Mesothelial cell of epicardium (in vitro differentiated cells): ENCODE results near the gene DERL2. TPM values are rescaled to one million over a fixed set of nuclear protein-coding genes. Genes with fewer than 3 reads are reported as not detected.

Experiments used
- DNase-seq, 2 experiments: peaks; one replicate each; pipeline ENCODE4 v3.0.0; 2021; ENCODE audit warnings: low spot score in 2 of 2; ENCODE audit not compliant: unreplicated experiment in 2 of 2
- H3K27ac Mint-ChIP-seq: 2 replicates; pipeline ENCODE4 v1.8.0; 2021; ENCODE audit warnings: mixed read lengths
- H3K27me3 Mint-ChIP-seq: 2 replicates; pipeline ENCODE4 v1.8.0; 2021; ENCODE audit warnings: low read depth, mixed read lengths
- H3K36me3 Mint-ChIP-seq: 2 replicates; pipeline ENCODE4 v1.8.0; 2021; ENCODE audit warnings: mixed read lengths
- H3K4me1 Mint-ChIP-seq: 2 replicates; pipeline ENCODE4 v1.8.0; 2021; ENCODE audit warnings: mixed read lengths
- H3K4me3 Mint-ChIP-seq: 2 replicates; pipeline ENCODE4 v1.8.0; 2021; ENCODE audit warnings: mild to moderate bottlenecking, moderate library complexity, mixed read lengths
- H3K9me3 Mint-ChIP-seq: 2 replicates; pipeline ENCODE4 v1.8.0; 2021; ENCODE audit warnings: mixed read lengths
- CTCF ChIP-seq: fragments of 200-600 bp; sonication (generic); IDR thresholded peaks from one replicate; pipeline ENCODE4 v1.5.0; 2021; ENCODE audit warnings: antibody characterized with exemption; ENCODE audit not compliant: unreplicated experiment
- total RNA-seq: library from RNA; stranded (reverse); gene quantifications from 3 replicates; pipeline ENCODE4 v1.2.1, GENCODE V29; 2021

DERL2 gene
- total RNA-seq, 1 donor from 2014 or later, result 70.6 TPM

DNA sequence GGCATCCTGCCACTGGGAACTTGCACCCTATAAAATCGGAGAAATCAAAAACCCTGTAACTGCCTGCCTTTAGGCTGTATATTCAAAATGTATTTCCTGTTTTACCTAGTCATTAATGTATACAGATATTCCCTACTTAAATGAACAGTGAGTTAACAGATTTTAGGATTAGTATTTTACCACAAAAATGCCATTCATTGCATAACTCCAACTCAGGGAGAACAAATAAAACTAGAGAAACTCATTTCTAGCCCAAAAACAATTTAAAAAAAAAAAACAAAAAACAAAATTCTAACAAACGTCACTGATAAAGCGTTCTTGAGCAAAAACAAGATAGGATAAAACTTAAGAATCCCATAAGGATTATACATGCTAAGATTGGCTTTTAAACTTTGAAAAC lies 13.5 kb downstream of the DERL2 start:
- no peak for DNase-seq
- no peak overlapping the region for H3K4me3 Mint-ChIP-seq

DNA sequence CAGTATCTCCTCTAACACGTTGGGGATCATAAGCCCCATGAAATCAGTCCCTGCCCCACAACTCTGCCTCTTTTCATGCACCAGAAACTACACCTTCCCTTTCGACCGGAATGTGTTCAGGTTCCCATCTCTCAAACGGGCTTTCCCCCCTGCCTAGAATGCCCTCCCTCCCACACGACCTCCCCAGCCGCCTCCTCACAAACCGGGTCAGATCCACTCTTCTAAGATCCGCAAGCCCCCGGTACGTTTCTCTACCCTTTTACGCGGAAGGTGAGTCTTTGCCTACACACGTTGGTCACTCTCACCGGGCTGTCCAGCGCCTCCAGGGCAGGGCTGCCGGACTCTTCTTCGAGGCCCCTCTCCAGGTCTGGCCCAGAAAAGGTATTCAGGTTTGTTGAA lies 17.9 kb downstream of the DERL2 start:
- Mint-ChIP-seq H3K9me3 (no peaks in the 10 kb centered on the region), H3K4me1 (peaks cover 23% of the 10 kb centered on the region), H3K27ac (peak overlapping the region; percentile 83), H3K27me3 (no peaks in the 10 kb centered on the region), H3K36me3 (peaks cover 14% of the 10 kb centered on the region), H3K4me3 (peak overlapping the region; percentile 78)
- TF ChIP-seq CTCF, result no peak
- DNase-seq, result no peak

More for the DNA sequence above, 13.5 kb downstream of the DERL2 start:
- H3K27ac Mint-ChIP-seq, result no peak overlapping the region
- H3K36me3 Mint-ChIP-seq, result peaks cover 36% of the 10 kb centered on the region
- H3K9me3 Mint-ChIP-seq, result peaks cover 7% of the 10 kb centered on the region
- H3K4me1 Mint-ChIP-seq, result peaks cover 6% of the 10 kb centered on the region
- TF ChIP-seq CTCF, result no peak
- H3K27me3 Mint-ChIP-seq, result no peaks in the 10 kb centered on the region

DNA sequence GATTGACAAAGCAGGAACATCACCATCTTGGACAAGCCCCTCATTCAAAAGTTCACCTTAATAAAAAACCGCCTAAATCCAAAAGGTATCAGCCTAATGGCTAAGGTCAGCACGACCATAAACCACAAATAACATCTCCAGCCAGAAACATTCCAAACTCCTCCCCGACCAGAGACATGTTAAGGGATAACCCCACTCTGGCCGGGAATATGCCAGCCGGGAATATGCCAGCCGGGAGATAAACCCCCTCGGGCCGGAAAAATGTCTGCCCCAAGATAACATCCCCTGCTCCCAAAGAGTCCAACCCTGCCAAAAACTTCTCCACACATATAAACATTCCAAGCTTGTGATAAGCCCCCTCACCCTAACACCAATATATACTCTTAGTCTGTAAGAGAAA lies 18.6 kb downstream of the DERL2 start:
- peak overlapping the region; percentile 78 for H3K4me3 Mint-ChIP-seq
- peaks cover 23% of the 10 kb centered on the region for H3K4me1 Mint-ChIP-seq
- no peak for TF ChIP-seq CTCF
- no peaks in the 10 kb centered on the region for H3K27me3 Mint-ChIP-seq
- peak overlapping the region; percentile 83 for H3K27ac Mint-ChIP-seq
- DNase-seq, result no peak
- H3K9me3 Mint-ChIP-seq, result no peaks in the 10 kb centered on the region
- H3K36me3 Mint-ChIP-seq, result peaks cover 13% of the 10 kb centered on the region

GRCh38 chr17:5466295-5466694 lies 19.7 kb downstream of the DERL2 start:
- peaks cover 23% of the 10 kb centered on the region for H3K4me1 Mint-ChIP-seq
- no peak overlapping the region for H3K4me3 Mint-ChIP-seq
- peaks cover 7% of the 10 kb centered on the region for H3K36me3 Mint-ChIP-seq
- no peaks in the 10 kb centered on the region for H3K27me3 Mint-ChIP-seq
- TF ChIP-seq CTCF, result no peak
- H3K9me3 Mint-ChIP-seq, result no peaks in the 10 kb centered on the region
- no peak overlapping the region for H3K27ac Mint-ChIP-seq
- no peak for DNase-seq

GRCh38 chr17:5464717-5465507 lies 21.1 kb downstream of the DERL2 start:
- no peaks in the 10 kb centered on the region for H3K27me3 Mint-ChIP-seq

More at GRCh38 chr17:5464717-5465507, 21.1 kb downstream of the DERL2 start:
- peaks cover 23% of the 10 kb centered on the region for H3K4me1 Mint-ChIP-seq
- no peak overlapping the region for H3K27ac Mint-ChIP-seq
- no peak for TF ChIP-seq CTCF
- no peak for DNase-seq
- peaks cover 14% of the 10 kb centered on the region for H3K36me3 Mint-ChIP-seq
- H3K4me3 Mint-ChIP-seq, result no peak overlapping the region
- H3K9me3 Mint-ChIP-seq, result no peaks in the 10 kb centered on the region
